GM23338 (cell line): ENCODE results near the gene HOTAIR.

ENCODE experiments used
- CREB1 ChIP-seq: fragments of 250-450 bp; sonication (Bioruptor Pico); IDR thresholded peaks from 2 replicates; pipeline ENCODE4 v1.5.0; 2020; ENCODE audit warnings: low read depth, mild to moderate bottlenecking, moderate library complexity
- CTCF ChIP-seq, 2 experiments: fragments of 200-600 bp in 1 of 2; sonication (generic) in 1 of 2; conservative IDR thresholded peaks; 2 replicates each; pipeline versions ENCODE4 v1.5.1 to v1.6.1; 2016 to 2017; ENCODE audit warnings: antibody characterized with exemption in 2 of 2, low read depth in 2 of 2, mild to moderate bottlenecking in 2 of 2, moderate library complexity in 1 of 2
- ETS1 ChIP-seq: IDR thresholded peaks from 2 replicates; pipeline ENCODE4 v1.6.1; 2016; ENCODE audit warnings: antibody characterized with exemption
- EZH2 ChIP-seq: fragments of 200-600 bp; sonication (generic); IDR thresholded peaks from one replicate; pipeline ENCODE4 v1.8.0; 2017; ENCODE audit warnings: antibody characterized with exemption, mild to moderate bottlenecking, low read depth; ENCODE audit not compliant: unreplicated experiment
- EZH2phosphoT487 ChIP-seq: fragments of 200-600 bp; sonication (generic); IDR thresholded peaks from one replicate; pipeline ENCODE4 v1.8.1; 2018; ENCODE audit warnings: antibody characterized with exemption; ENCODE audit not compliant: unreplicated experiment
- POLR2AphosphoS5 ChIP-seq: IDR thresholded peaks from 2 replicates; pipeline ENCODE4 v1.6.1; 2016; ENCODE audit warnings: antibody characterized with exemption, low read depth
- REST ChIP-seq: IDR thresholded peaks from one replicate; pipeline ENCODE4 v1.6.1; 2018; ENCODE audit warnings: antibody characterized with exemption; ENCODE audit not compliant: unreplicated experiment
- ZNF114 ChIP-seq: fragments of 250-450 bp; sonication (Bioruptor Pico); IDR thresholded peaks from 2 replicates; pipeline ENCODE4 v1.5.0; 2020; ENCODE audit warnings: mild to moderate bottlenecking, moderate library complexity
- ZNF331 ChIP-seq: fragments of 250-450 bp; sonication (Bioruptor Pico); IDR thresholded peaks from 2 replicates; pipeline ENCODE4 v1.5.0; 2020; ENCODE audit warnings: low read depth, mild to moderate bottlenecking, moderate library complexity

- TF ChIP-seq POLR2AphosphoS5 (no peak), CTCF (conservative IDR thresholded peaks at IDR 0.05; ENCODE audit: low read depth in 2 of 2) (no peak), EZH2 (peak; percentile 91), REST (no peak), EZH2phosphoT487 (no peak), ZNF331 (CRISPR knock-in tag) (no peak), CREB1 (CRISPR knock-in tag) (no peak), ZNF114 (CRISPR knock-in tag) (no peak), ETS1 (no peak)
Measured at GRCh38 chr12:53998900-53999236, 24.1 kb upstream of the HOTAIR start.
